ENCODE results near the gene SPDYE6.

GRCh38 chr7:102304668-102305067 is 51.6 kb downstream of the SPDYE6 start:
- TF ChIP-seq CTCF (IDR thresholded peaks at IDR 0.05) (no peak), POLR2A (IDR thresholded peaks at IDR 0.05) (no peak)

Data from adrenal gland (tissue), 5 donors.